T-helper 1 cell treated with Interleukin-12 subunit alpha and Interleukin-12 subunit beta and Interleukin-4 antibody, amounts not matched to agents 30 μg/mL and 1 μg/mL, for 36 hours (primary cell): Measurements from ENCODE around the gene ELL2.
A peak's percentile ranks its signal among the peaks of the same experiment; 100 is the strongest.

Experiments used
- H3K27ac Mint-ChIP-seq: one replicate; pipeline ENCODE4 v1.8.0; 2021; ENCODE audit warnings: mild to moderate bottlenecking, mixed read lengths
- H3K27me3 Mint-ChIP-seq: one replicate; pipeline ENCODE4 v1.8.0; 2021; ENCODE audit warnings: low read depth, mixed read lengths
- H3K36me3 Mint-ChIP-seq: one replicate; pipeline ENCODE4 v1.8.0; 2021; ENCODE audit warnings: low read depth, mixed read lengths
- H3K4me1 Mint-ChIP-seq: one replicate; pipeline ENCODE4 v1.8.0; 2021; ENCODE audit warnings: low read depth, mixed read lengths
- H3K4me3 Mint-ChIP-seq: one replicate; pipeline ENCODE4 v1.8.0; 2021; ENCODE audit warnings: mild to moderate bottlenecking, moderate library complexity, mixed read lengths
- H3K9me3 Mint-ChIP-seq: one replicate; pipeline ENCODE4 v1.8.0; 2021; ENCODE audit warnings: mixed read lengths

ELL2 gene

GRCh38 chr5:95988877-95989276 lies 27.2 kb upstream of the ELL2 start:
- Mint-ChIP-seq H3K27ac (no peak overlapping the region), H3K4me1 (peaks cover 1% of the 10 kb centered on the region), H3K27me3 (peaks cover 9% of the 10 kb centered on the region), H3K9me3 (no peaks in the 10 kb centered on the region), H3K4me3 (no peak overlapping the region), H3K36me3 (peaks cover 1% of the 10 kb centered on the region)

GRCh38 chr5:95988094-95988493 lies 26.4 kb upstream of the ELL2 start:
- Mint-ChIP-seq H3K9me3 (no peaks in the 10 kb centered on the region), H3K4me3 (no peak overlapping the region), H3K27ac (no peak overlapping the region), H3K27me3 (peaks cover 6% of the 10 kb centered on the region), H3K4me1 (peaks cover 1% of the 10 kb centered on the region), H3K36me3 (peaks cover 1% of the 10 kb centered on the region)

- no peaks in the 10 kb centered on the region for H3K36me3 Mint-ChIP-seq
- H3K4me3 Mint-ChIP-seq = no peak overlapping the region
- H3K27me3 Mint-ChIP-seq = no peaks in the 10 kb centered on the region
- no peak overlapping the region for H3K27ac Mint-ChIP-seq
- no peaks in the 10 kb centered on the region for H3K9me3 Mint-ChIP-seq
- no peaks in the 10 kb centered on the region for H3K4me1 Mint-ChIP-seq
Measured at GRCh38 chr5:95986937-95987520, 25.4 kb upstream of the ELL2 start.

GRCh38 chr5:95986001-95986400 lies 24.4 kb upstream of the ELL2 start:
- Mint-ChIP-seq H3K27me3 (no peaks in the 10 kb centered on the region), H3K4me1 (no peaks in the 10 kb centered on the region), H3K27ac (no peak overlapping the region), H3K9me3 (no peaks in the 10 kb centered on the region), H3K36me3 (no peaks in the 10 kb centered on the region), H3K4me3 (no peak overlapping the region)

GRCh38 chr5:95985249-95985648 lies 23.6 kb upstream of the ELL2 start:
- H3K4me3 Mint-ChIP-seq = no peak overlapping the region
- H3K4me1 Mint-ChIP-seq = no peaks in the 10 kb centered on the region
- no peaks in the 10 kb centered on the region for H3K36me3 Mint-ChIP-seq
- no peaks in the 10 kb centered on the region for H3K9me3 Mint-ChIP-seq
- H3K27me3 Mint-ChIP-seq = no peaks in the 10 kb centered on the region
- H3K27ac Mint-ChIP-seq = no peak overlapping the region

GRCh38 chr5:95984287-95984938 lies 22.8 kb upstream of the ELL2 start:
- Mint-ChIP-seq H3K9me3 (no peaks in the 10 kb centered on the region), H3K27ac (no peak overlapping the region), H3K4me1 (no peaks in the 10 kb centered on the region), H3K36me3 (no peaks in the 10 kb centered on the region), H3K27me3 (no peaks in the 10 kb centered on the region), H3K4me3 (no peak overlapping the region)

- peaks cover 4% of the 10 kb centered on the region for H3K27me3 Mint-ChIP-seq
Measured at GRCh38 chr5:95983509-95983908, 21.9 kb upstream of the ELL2 start.

GRCh38 chr5:95983080-95983479 lies 21.4 kb upstream of the ELL2 start:
- no peaks in the 10 kb centered on the region for H3K4me1 Mint-ChIP-seq
- no peak overlapping the region for H3K4me3 Mint-ChIP-seq
- no peaks in the 10 kb centered on the region for H3K36me3 Mint-ChIP-seq
- H3K27ac Mint-ChIP-seq = no peak overlapping the region
- H3K27me3 Mint-ChIP-seq = peaks cover 4% of the 10 kb centered on the region
- no peaks in the 10 kb centered on the region for H3K9me3 Mint-ChIP-seq

More at GRCh38 chr5:95983509-95983908, 21.9 kb upstream of the ELL2 start:
- Mint-ChIP-seq H3K9me3 (no peaks in the 10 kb centered on the region), H3K4me3 (no peak overlapping the region), H3K27ac (no peak overlapping the region), H3K4me1 (no peaks in the 10 kb centered on the region), H3K36me3 (no peaks in the 10 kb centered on the region)

- Mint-ChIP-seq H3K27me3 (peaks cover 4% of the 10 kb centered on the region), H3K36me3 (peaks cover 4% of the 10 kb centered on the region), H3K4me3 (no peak overlapping the region), H3K4me1 (peaks cover 6% of the 10 kb centered on the region), H3K27ac (no peak overlapping the region), H3K9me3 (peaks cover 4% of the 10 kb centered on the region)
Measured at GRCh38 chr5:95976606-95977005, 15.0 kb upstream of the ELL2 start.

- no peak overlapping the region for H3K4me3 Mint-ChIP-seq
- H3K9me3 Mint-ChIP-seq = peaks cover 6% of the 10 kb centered on the region
- peaks cover 4% of the 10 kb centered on the region for H3K36me3 Mint-ChIP-seq
- H3K4me1 Mint-ChIP-seq = peaks cover 6% of the 10 kb centered on the region
- H3K27me3 Mint-ChIP-seq = peaks cover 4% of the 10 kb centered on the region
- H3K27ac Mint-ChIP-seq = no peak overlapping the region
Measured at GRCh38 chr5:95975703-95976102, 14.1 kb upstream of the ELL2 start.

GRCh38 chr5:95973793-95974325 lies 12.2 kb upstream of the ELL2 start:
- H3K27ac Mint-ChIP-seq = peak overlapping the region; percentile 13
- H3K4me3 Mint-ChIP-seq = no peak overlapping the region
- H3K4me1 Mint-ChIP-seq = peaks cover 6% of the 10 kb centered on the region
- H3K9me3 Mint-ChIP-seq = peaks cover 15% of the 10 kb centered on the region
- H3K36me3 Mint-ChIP-seq = peaks cover 4% of the 10 kb centered on the region
- no peaks in the 10 kb centered on the region for H3K27me3 Mint-ChIP-seq

- no peak overlapping the region for H3K4me3 Mint-ChIP-seq
- peaks cover 6% of the 10 kb centered on the region for H3K4me1 Mint-ChIP-seq
- H3K27ac Mint-ChIP-seq = no peak overlapping the region
- H3K36me3 Mint-ChIP-seq = peaks cover 6% of the 10 kb centered on the region
- peaks cover 15% of the 10 kb centered on the region for H3K9me3 Mint-ChIP-seq
- no peaks in the 10 kb centered on the region for H3K27me3 Mint-ChIP-seq
Measured at GRCh38 chr5:95972196-95972595, 10.5 kb upstream of the ELL2 start.

GRCh38 chr5:95970359-95970704 lies 8.7 kb upstream of the ELL2 start:
- Mint-ChIP-seq H3K36me3 (peaks cover 6% of the 10 kb centered on the region), H3K27me3 (no peaks in the 10 kb centered on the region), H3K4me3 (no peak overlapping the region), H3K4me1 (peaks cover 9% of the 10 kb centered on the region), H3K9me3 (peaks cover 15% of the 10 kb centered on the region), H3K27ac (no peak overlapping the region)

- H3K4me1 Mint-ChIP-seq = peaks cover 9% of the 10 kb centered on the region
- H3K4me3 Mint-ChIP-seq = no peak overlapping the region
- H3K27ac Mint-ChIP-seq = no peak overlapping the region
- no peaks in the 10 kb centered on the region for H3K27me3 Mint-ChIP-seq
- peaks cover 15% of the 10 kb centered on the region for H3K9me3 Mint-ChIP-seq
- peaks cover 6% of the 10 kb centered on the region for H3K36me3 Mint-ChIP-seq
Measured at GRCh38 chr5:95969651-95970358, 8.2 kb upstream of the ELL2 start.

GRCh38 chr5:95969055-95969454 lies 7.4 kb upstream of the ELL2 start:
- peaks cover 7% of the 10 kb centered on the region for H3K4me1 Mint-ChIP-seq
- H3K36me3 Mint-ChIP-seq = peaks cover 6% of the 10 kb centered on the region
- peaks cover 15% of the 10 kb centered on the region for H3K9me3 Mint-ChIP-seq
- H3K4me3 Mint-ChIP-seq = no peak overlapping the region
- no peak overlapping the region for H3K27ac Mint-ChIP-seq
- H3K27me3 Mint-ChIP-seq = no peaks in the 10 kb centered on the region
